SU-DHL-6 (cell line): Measurements from ENCODE around the gene WDR37.

Experiments
- H2AFZ ChIP-seq: fragments of 200-600 bp; sonication (generic); 2 replicates; pipeline ENCODE4 v1.6.1; 2014; ENCODE audit warnings: low read depth, mild to moderate bottlenecking, moderate library complexity, mixed read lengths, antibody characterized with exemption, low read length; ENCODE audit not compliant: severe bottlenecking
- H3F3A ChIP-seq: fragments of 200-600 bp; shearing (Covaris generic); 2 replicates; pipeline ENCODE4 v1.6.0; 2016; ENCODE audit warnings: antibody characterized with exemption, mild to moderate bottlenecking; ENCODE audit not compliant: insufficient read depth
- H3K27ac ChIP-seq: fragments of 200-600 bp; sonication (generic); 2 replicates; pipeline ENCODE4 v1.5.1; 2016; ENCODE audit warnings: low read depth, mild to moderate bottlenecking, low read length, moderate library complexity, mixed read lengths
- H3K27me3 ChIP-seq: fragments of 200-600 bp; sonication (generic), shearing (Covaris generic); 2 replicates; pipeline ENCODE4 v1.6.0; 2014; ENCODE audit warnings: mild to moderate bottlenecking, low read length
- H3K36me3 ChIP-seq: fragments of 200-600 bp; sonication (generic); 2 replicates; pipeline ENCODE4 v1.6.1; 2014; ENCODE audit warnings: mild to moderate bottlenecking, low read length, mixed read lengths
- H3K4me2 ChIP-seq: fragments of 300-600, 200-600 bp; shearing (Covaris generic), sonication (generic); 2 replicates; pipeline ENCODE4 v1.6.0; 2014; ENCODE audit warnings: low read length, low read depth, mild to moderate bottlenecking; ENCODE audit not compliant: poor library complexity, severe bottlenecking
- H3K4me3 ChIP-seq: fragments of 200-600 bp; sonication (generic); 2 replicates; pipeline ENCODE4 v1.5.1; 2014; ENCODE audit warnings: antibody characterized with exemption, low read length, mild to moderate bottlenecking, mixed read lengths; ENCODE audit not compliant: insufficient read depth, poor library complexity, severe bottlenecking
- H3K79me2 ChIP-seq: fragments of 200-600 bp; sonication (generic); 2 replicates; pipeline ENCODE4 v1.6.1; 2014; ENCODE audit warnings: mild to moderate bottlenecking, low read length, moderate library complexity; ENCODE audit not compliant: insufficient read depth
- H3K9ac ChIP-seq: fragments of 200-600 bp; sonication (generic); 2 replicates; pipeline ENCODE4 v1.7.0; 2014; ENCODE audit warnings: mild to moderate bottlenecking, low read length
- H3K9me2 ChIP-seq: fragments of 200-600 bp; sonication (generic); replicated peaks from 2 replicates; pipeline ENCODE4 v1.6.1; 2014; ENCODE audit warnings: low read length; ENCODE audit not compliant: insufficient read depth
- H3K9me3 ChIP-seq: fragments of 200-600 bp; sonication (generic); 2 replicates; pipeline ENCODE4 v1.6.1; 2014; ENCODE audit warnings: low read length, mixed read lengths; ENCODE audit not compliant: insufficient read depth
- H4K20me1 ChIP-seq: fragments of 200-600 bp; sonication (generic); 2 replicates; pipeline ENCODE4 v1.6.1; 2014; ENCODE audit warnings: low read depth, mild to moderate bottlenecking, antibody characterized with exemption, low read length, moderate library complexity, mixed read lengths
- EZH2phosphoT487 ChIP-seq: fragments of 200-600 bp; sonication (generic), shearing (Covaris generic); conservative IDR thresholded peaks from 2 replicates; pipeline ENCODE4 v1.6.1; 2018; ENCODE audit warnings: mild to moderate bottlenecking, antibody characterized with exemption, low read length, moderate library complexity, mixed read lengths
- TF ChIP-seq, protein P1 (sequence below): fragments of 200-600 bp; sonication (generic); IDR thresholded peaks from one replicate; pipeline ENCODE4 v1.5.1; 2017; ENCODE audit warnings: antibody characterized with exemption, mild to moderate bottlenecking, low read length, moderate library complexity; ENCODE audit not compliant: insufficient read depth, poor library complexity, severe bottlenecking

WDR37 gene

DNA sequence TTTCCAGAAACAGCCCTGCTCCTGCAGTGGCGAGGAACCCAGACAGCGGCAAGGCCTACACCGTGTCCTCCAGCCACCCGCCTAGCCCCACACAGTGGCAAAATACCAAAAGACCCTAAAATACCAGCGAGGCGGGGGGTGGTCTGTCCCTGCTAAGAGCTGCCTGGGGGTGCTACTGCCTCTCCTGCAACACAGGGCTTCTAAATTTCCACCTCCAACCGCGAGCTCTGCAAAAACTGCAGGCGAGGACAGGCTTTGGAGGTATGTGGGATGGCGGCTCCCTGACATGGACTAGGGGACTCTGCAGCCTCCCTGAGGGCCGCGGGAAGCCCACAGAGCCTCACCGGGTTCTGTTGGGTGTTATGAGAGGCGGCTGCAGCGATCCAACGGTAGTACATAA, 122.3 kb downstream of the WDR37 start:
- Histone ChIP-seq H3K79me2 (no peaks in the 10 kb centered on the region), H3K9me2 (no peaks in the 10 kb centered on the region), H3K4me2 (no peak overlapping the region), H3F3A (no peaks in the 10 kb centered on the region), H3K9me3 (no peaks in the 10 kb centered on the region), H3K9ac (no peak overlapping the region), H3K36me3 (no peaks in the 10 kb centered on the region), H3K27me3 (no peaks in the 10 kb centered on the region), H3K27ac (no peak overlapping the region), H4K20me1 (no peaks in the 10 kb centered on the region), H2AFZ (no peak overlapping the region), H3K4me3 (no peak overlapping the region)
- TF ChIP-seq EZH2phosphoT487: no peak
- TF ChIP-seq, protein P1, sequence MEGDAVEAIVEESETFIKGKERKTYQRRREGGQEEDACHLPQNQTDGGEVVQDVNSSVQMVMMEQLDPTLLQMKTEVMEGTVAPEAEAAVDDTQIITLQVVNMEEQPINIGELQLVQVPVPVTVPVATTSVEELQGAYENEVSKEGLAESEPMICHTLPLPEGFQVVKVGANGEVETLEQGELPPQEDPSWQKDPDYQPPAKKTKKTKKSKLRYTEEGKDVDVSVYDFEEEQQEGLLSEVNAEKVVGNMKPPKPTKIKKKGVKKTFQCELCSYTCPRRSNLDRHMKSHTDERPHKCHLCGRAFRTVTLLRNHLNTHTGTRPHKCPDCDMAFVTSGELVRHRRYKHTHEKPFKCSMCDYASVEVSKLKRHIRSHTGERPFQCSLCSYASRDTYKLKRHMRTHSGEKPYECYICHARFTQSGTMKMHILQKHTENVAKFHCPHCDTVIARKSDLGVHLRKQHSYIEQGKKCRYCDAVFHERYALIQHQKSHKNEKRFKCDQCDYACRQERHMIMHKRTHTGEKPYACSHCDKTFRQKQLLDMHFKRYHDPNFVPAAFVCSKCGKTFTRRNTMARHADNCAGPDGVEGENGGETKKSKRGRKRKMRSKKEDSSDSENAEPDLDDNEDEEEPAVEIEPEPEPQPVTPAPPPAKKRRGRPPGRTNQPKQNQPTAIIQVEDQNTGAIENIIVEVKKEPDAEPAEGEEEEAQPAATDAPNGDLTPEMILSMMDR: no peak

DNA sequence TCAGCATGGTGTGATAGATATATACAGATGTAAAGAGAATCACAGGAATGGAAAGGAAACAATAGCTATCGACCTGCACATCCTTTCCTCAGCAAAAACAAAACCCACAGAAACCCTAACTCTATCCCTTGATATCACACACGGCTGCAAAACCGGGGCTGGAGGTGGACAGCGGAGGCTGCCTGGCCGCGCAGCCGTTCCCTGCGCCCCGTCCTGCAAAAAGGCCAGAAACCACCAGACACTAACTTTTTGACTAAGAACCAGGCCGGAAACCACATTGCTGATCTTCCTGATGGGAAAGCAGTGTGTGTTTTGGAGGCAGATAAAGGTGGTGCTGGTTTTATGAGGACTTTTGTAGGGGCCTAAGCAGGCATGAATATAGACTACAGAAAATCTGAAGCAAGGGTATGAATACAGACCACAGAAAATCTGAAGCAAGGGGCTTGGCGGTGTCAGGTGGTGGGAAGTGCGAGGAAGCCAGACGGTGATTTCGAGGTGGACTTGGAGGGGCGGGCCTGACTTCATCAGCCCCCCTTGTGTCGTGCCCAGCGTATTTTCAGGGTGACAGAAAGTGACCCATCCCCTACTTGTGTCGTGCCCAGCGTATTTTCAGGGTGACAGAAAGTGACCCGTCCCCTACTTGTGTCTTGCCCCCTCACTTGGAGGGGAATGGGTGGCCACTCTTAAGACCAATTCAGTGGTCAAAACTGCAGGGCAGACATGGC, 123.3 kb downstream of the WDR37 start:
- H2AFZ ChIP-seq: no peak overlapping the region
- H3K9me3 ChIP-seq: no peaks in the 10 kb centered on the region
- H3K4me2 ChIP-seq: no peak overlapping the region
- H3K9ac ChIP-seq: no peak overlapping the region
- no peaks in the 10 kb centered on the region for H3K36me3 ChIP-seq
- H4K20me1 ChIP-seq: no peaks in the 10 kb centered on the region
- H3K27ac ChIP-seq: no peak overlapping the region
- H3K9me2 ChIP-seq: no peaks in the 10 kb centered on the region
- no peaks in the 10 kb centered on the region for H3K79me2 ChIP-seq
- H3K27me3 ChIP-seq: no peaks in the 10 kb centered on the region
- no peaks in the 10 kb centered on the region for H3F3A ChIP-seq
- H3K4me3 ChIP-seq: no peak overlapping the region
- no peak for TF ChIP-seq EZH2phosphoT487
- TF ChIP-seq, protein P1: no peak

DNA sequence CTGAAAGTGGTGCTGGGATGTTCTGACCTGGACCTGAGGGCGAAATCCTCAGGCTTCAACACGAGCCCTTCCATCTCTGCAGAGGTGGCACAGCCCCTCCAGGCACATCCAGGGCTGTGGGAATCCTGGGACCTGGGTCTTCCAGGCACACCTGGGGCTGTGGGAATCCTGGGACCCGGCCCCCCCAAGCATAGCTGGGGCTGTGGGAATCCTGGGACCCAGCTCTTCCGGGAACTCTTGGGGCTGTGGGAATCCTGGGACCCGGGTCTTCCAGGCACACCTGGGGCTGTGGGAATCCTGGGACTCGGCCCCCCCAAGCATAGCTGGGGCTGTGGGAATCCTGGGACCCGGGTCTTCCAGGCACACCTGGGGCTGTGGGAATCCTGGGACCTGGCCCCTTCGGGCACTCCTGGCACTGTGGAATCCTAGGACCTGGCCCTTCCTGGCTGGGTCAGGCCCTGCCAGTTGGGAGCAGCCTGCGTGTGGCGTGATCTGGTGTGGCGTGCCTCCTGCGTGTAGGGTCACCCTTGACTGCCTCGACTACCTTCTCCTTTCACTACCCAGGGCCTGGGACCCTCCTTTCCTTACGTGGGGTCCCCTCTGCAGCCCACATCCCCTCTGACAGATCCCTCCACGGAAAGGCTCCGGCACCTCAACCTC, 124.0 kb downstream of the WDR37 start:
- Histone ChIP-seq H2AFZ (no peak overlapping the region), H3K9me2 (no peaks in the 10 kb centered on the region), H3F3A (no peaks in the 10 kb centered on the region), H3K4me3 (no peak overlapping the region), H3K9ac (no peak overlapping the region), H3K27ac (no peak overlapping the region), H3K36me3 (no peaks in the 10 kb centered on the region), H3K79me2 (no peaks in the 10 kb centered on the region), H3K4me2 (no peak overlapping the region), H4K20me1 (no peaks in the 10 kb centered on the region), H3K27me3 (no peaks in the 10 kb centered on the region), H3K9me3 (no peaks in the 10 kb centered on the region)
- no peak for TF ChIP-seq EZH2phosphoT487
- TF ChIP-seq, protein P1: no peak
